Measurements from ENCODE around the gene WDR46. TPM values are rescaled to one million over a fixed set of nuclear protein-coding genes. Genes with fewer than 3 reads are reported as not detected.
A peak's percentile ranks its signal among the peaks of the same experiment; 100 is the strongest.

The WDR46 gene
- total and polyA plus RNA-seq, 2 of the 13 experiments (the other 11 are each of a cell fraction or from before 2014, with no cell fraction given), result 47.4 to 105 TPM

- Histone ChIP-seq H3K27ac (ENCODE audit: extremely low read length, insufficient read depth, low read length) (no peak overlapping the region), H4K20me1 (ENCODE audit: insufficient read depth, low read length) (no peaks in the 10 kb centered on the region), H3K4me1 (ENCODE audit: insufficient read depth, low read length) (peaks cover 40% of the 10 kb centered on the region), H3K36me3 (replicated peaks in 1 of 2; ENCODE audit: control insufficient read depth in 1 of 2, insufficient read depth in 2 of 2, low read length in 2 of 2) (peaks cover 3 to 24% of the 10 kb centered on the region in 2 experiments), H3K9me3 (ENCODE audit: low read length) (no peaks in the 10 kb centered on the region), H3K9ac (ENCODE audit: insufficient read depth, low read depth, low read length) (peak overlapping the region; percentile 43), H2AFZ (ENCODE audit: low read length) (peak overlapping the region; percentile 85), H3K4me3 (replicated peaks in 1 of 3; ENCODE audit: insufficient read depth in 1 of 3, low read depth in 2 of 3, low read length in 3 of 3) (peak overlapping the region; percentile 53 to 88 (median 76)), H3K4me2 (ENCODE audit: low read depth, low read length) (peak overlapping the region; percentile 90), H3K79me2 (ENCODE audit: insufficient read depth, low read length) (peaks cover 22% of the 10 kb centered on the region), H3K27me3 (ENCODE audit: control insufficient read depth in 1 of 2, insufficient read depth in 2 of 2, low read length in 2 of 2) (no peaks in the 10 kb centered on the region; a peak in 2 of 5 replicates)
- ChIA-PET CTCF (ENCODE audit: low intra/inter-chr PET ratio, low total read pairs) (no interaction called here), POLR2A (no interaction called here)
- ATAC-seq (no peak), DNase-seq (ENCODE audit: low spot score) (no peak), FAIRE-seq (no peak)
- 42% methylated on average over 7 of the region's 7 CpGs for WGBS (ENCODE audit: low lambda C conversion rate)
- intact Hi-C loops (cut with micrococcal nuclease; ENCODE audit: unreplicated experiment), result no loop called here
- TF ChIP-seq ADNP (CRISPR knock-in tag; IDR thresholded peaks at IDR 0.05) (no peak), ZNF605 (CRISPR knock-in tag; IDR thresholded peaks at IDR 0.05) (no peak), MED13 (CRISPR knock-in tag; IDR thresholded peaks at IDR 0.05) (no peak)
- BruUV-seq (replicated peaks), result no TSS peak
- in situ Hi-C loops (cut with HindIII; ENCODE audit: extremely low pct_ligation_motif_present, low pct_unique_long_range_greater_than_20kb), result no loop called here
Observed at GRCh38 chr6:33324125-33324524, 35.1 kb upstream of the WDR46 start.

- peak overlapping the region; percentile 53 to 88 (median 76) for H3K4me3 ChIP-seq (replicated peaks in 1 of 3; ENCODE audit: insufficient read depth in 1 of 3, low read depth in 2 of 3, low read length in 3 of 3)
- ChIA-PET POLR2A (interaction anchor here (0.8 kb wide), 1 partner anchor 354 kb away, joined by 3 read pairs; the partner anchor contains the start of gene BRD2), CTCF (ENCODE audit: low intra/inter-chr PET ratio, low total read pairs) (no interaction called here)
- peaks cover 22% of the 10 kb centered on the region for H3K79me2 ChIP-seq (ENCODE audit: insufficient read depth, low read length)
- DNase-seq (ENCODE audit: low spot score) (no peak), FAIRE-seq (no peak), ATAC-seq (peak; percentile 25)
- peaks cover 46% of the 10 kb centered on the region for H3K4me1 ChIP-seq (ENCODE audit: insufficient read depth, low read length)
- intact Hi-C loops (cut with micrococcal nuclease; ENCODE audit: unreplicated experiment), result loop anchor here (1.0 kb wide), 1 partner anchor 68 kb away; the partner anchor contains the start of gene KIFC1
- H3K9ac ChIP-seq (ENCODE audit: insufficient read depth, low read depth, low read length), result peak overlapping the region; percentile 43
- peak overlapping the region; percentile 90 for H3K4me2 ChIP-seq (ENCODE audit: low read depth, low read length)
- BruUV-seq (replicated peaks), result no TSS peak
- peak overlapping the region; percentile 54 for H3K27ac ChIP-seq (ENCODE audit: extremely low read length, insufficient read depth, low read length)
- no peaks in the 10 kb centered on the region for H3K9me3 ChIP-seq (ENCODE audit: low read length)
- H3K27me3 ChIP-seq (ENCODE audit: control insufficient read depth in 1 of 2, insufficient read depth in 2 of 2, low read length in 2 of 2), result no peaks in the 10 kb centered on the region; a peak in 2 of 5 replicates
- WGBS (ENCODE audit: low lambda C conversion rate), result under 1% methylated on average over 12 of the region's 12 CpGs
- H3K36me3 ChIP-seq (replicated peaks in 1 of 2; ENCODE audit: control insufficient read depth in 1 of 2, insufficient read depth in 2 of 2, low read length in 2 of 2), result peaks cover 5 to 29% of the 10 kb centered on the region in 2 experiments
- in situ Hi-C loops (cut with HindIII; ENCODE audit: extremely low pct_ligation_motif_present, low pct_unique_long_range_greater_than_20kb), result no loop called here
- H4K20me1 ChIP-seq (ENCODE audit: insufficient read depth, low read length), result no peaks in the 10 kb centered on the region
- peak overlapping the region; percentile 85 for H2AFZ ChIP-seq (ENCODE audit: low read length)
- TF ChIP-seq EED (CRISPR knock-in tag; IDR thresholded peaks at IDR 0.05), result 0 out of 2 replicates have a peak, but pooled peaks have one; percentile 10
- TF ChIP-seq, protein P1, sequence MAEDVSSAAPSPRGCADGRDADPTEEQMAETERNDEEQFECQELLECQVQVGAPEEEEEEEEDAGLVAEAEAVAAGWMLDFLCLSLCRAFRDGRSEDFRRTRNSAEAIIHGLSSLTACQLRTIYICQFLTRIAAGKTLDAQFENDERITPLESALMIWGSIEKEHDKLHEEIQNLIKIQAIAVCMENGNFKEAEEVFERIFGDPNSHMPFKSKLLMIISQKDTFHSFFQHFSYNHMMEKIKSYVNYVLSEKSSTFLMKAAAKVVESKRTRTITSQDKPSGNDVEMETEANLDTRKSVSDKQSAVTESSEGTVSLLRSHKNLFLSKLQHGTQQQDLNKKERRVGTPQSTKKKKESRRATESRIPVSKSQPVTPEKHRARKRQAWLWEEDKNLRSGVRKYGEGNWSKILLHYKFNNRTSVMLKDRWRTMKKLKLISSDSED (CRISPR knock-in tag; IDR thresholded peaks at IDR 0.05), result no peak
- TF ChIP-seq, protein P2, sequence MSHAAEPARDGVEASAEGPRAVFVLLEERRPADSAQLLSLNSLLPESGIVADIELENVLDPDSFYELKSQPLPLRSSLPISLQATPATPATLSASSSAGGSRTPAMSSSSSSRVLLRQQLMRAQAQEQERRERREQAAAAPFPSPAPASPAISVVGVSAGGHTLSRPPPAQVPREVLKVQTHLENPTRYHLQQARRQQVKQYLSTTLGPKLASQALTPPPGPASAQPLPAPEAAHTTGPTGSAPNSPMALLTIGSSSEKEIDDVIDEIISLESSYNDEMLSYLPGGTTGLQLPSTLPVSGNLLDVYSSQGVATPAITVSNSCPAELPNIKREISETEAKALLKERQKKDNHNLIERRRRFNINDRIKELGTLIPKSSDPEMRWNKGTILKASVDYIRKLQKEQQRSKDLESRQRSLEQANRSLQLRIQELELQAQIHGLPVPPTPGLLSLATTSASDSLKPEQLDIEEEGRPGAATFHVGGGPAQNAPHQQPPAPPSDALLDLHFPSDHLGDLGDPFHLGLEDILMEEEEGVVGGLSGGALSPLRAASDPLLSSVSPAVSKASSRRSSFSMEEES (CRISPR knock-in tag; IDR thresholded peaks at IDR 0.05), result no peak
Observed at GRCh38 chr6:33323623-33323948, 34.5 kb upstream of the WDR46 start.
